ENCODE data around the gene ARAP2. TPM values are rescaled to one million over a fixed set of nuclear protein-coding genes. Genes with fewer than 3 reads are reported as not detected.

Gene ARAP2
- 13.6 TPM for total RNA-seq (2021; ENCODE audit: unreplicated experiment)
- polyA plus RNA-seq (2012), result 1.9 and 2.2 TPM in 2 replicates
- Bru-seq, nascent RNA, result percentile 83 among the genes with signal in this experiment
- BruChase-seq, experiment 1, labeled RNA remaining after a 6-hour chase, result percentile 73 among the genes with signal in this experiment
- percentile 67 among the genes with signal in this experiment for BruChase-seq, experiment 2, labeled RNA remaining after a 2-hour chase
- long read RNA-seq, partial matches to known transcripts, result 6 of 10 reads
- long read RNA-seq, other reads (novel, unspliced or antisense), result 4 of 10 reads

- Histone ChIP-seq H2AFZ (ENCODE audit: low read depth, low read length, poor library complexity, severe bottlenecking) (peak within 1 kb of the TSS; percentile 49), H4K20me1 (ENCODE audit: insufficient read depth) (no peaks in the 10 kb centered on the region), H3K4me1 (ENCODE audit: control insufficient read depth in 1 of 2, insufficient read depth in 2 of 2, low read length in 2 of 2) (peaks cover 18 to 29% of the 10 kb centered on the region in 2 experiments), H3K9me2 (ENCODE audit: insufficient read depth) (no peaks in the 10 kb centered on the region), H3K4me2 (ENCODE audit: low read length) (peak within 1 kb of the TSS; percentile 91), H3K9ac (ENCODE audit: low read length) (peak within 1 kb of the TSS; percentile 77), H3K27ac (ENCODE audit: low read depth, low read length) (peak within 1 kb of the TSS; percentile 88), H3K27me3 (ENCODE audit: insufficient read depth, low read length) (no peaks in the 10 kb centered on the region), H3K36me3 (ENCODE audit: control insufficient read depth in 1 of 2, insufficient read depth in 2 of 2, low read length in 2 of 2) (no peaks in the 10 kb centered on the region), H3K79me2 (ENCODE audit: insufficient read depth, low read length) (peaks cover 45% of the 10 kb centered on the region), H3K9me3 (ENCODE audit: control insufficient read depth in 1 of 2, insufficient read depth in 1 of 2, low read depth in 1 of 2, low read length in 2 of 2) (no peaks in the 10 kb centered on the region), H3K4me3 (replicated peaks in 1 of 2; ENCODE audit: low read depth in 1 of 2, low read length in 2 of 2) (peak within 1 kb of the TSS; percentile 73 to 78)
- peak; percentile 81 for ATAC-seq
- peak; percentile 61 for DNase-seq (ENCODE audit: low read depth, low spot score)
- no TSS peak for BruUV-seq (replicated peaks)
- POLR2A ChIA-PET, result interaction anchor here (0.7 kb wide), 1 partner anchor 22 kb away, joined by 3 read pairs; no protein-coding TSS in a partner anchor
- intact Hi-C loops (cut with micrococcal nuclease), result no loop called here
- CTCF ChIA-PET, result interaction anchor here (1.0 to 1.7 kb wide), 2 partner anchors 8 to 155 kb away, joined by 3 to 6 read pairs; no protein-coding TSS in a partner anchor
- RAD21 ChIA-PET (ENCODE audit: low non-redundant PET in 1 of 2, low total read pairs in 2 of 2, uncharacterized antibody in 2 of 2, unreplicated experiment in 2 of 2), result no interaction called here
- TF ChIP-seq ELF1 (IDR thresholded peaks at IDR 0.05; ENCODE audit: borderline replicate concordance, low read depth) (no peak), POLR2A (IDR thresholded peaks at IDR 0.05; ENCODE audit: borderline replicate concordance, extremely low read depth, insufficient read depth, insufficient read length) (peak; percentile 39), ZFX (IDR thresholded peaks at IDR 0.05) (peak; percentile 85), REST (IDR thresholded peaks at IDR 0.05; ENCODE audit: low read depth) (no peak), CEBPB (IDR thresholded peaks at IDR 0.05; ENCODE audit: low read depth) (no peak), SP1 (IDR thresholded peaks at IDR 0.05; ENCODE audit: low read depth) (peak; percentile 68), MAX (IDR thresholded peaks at IDR 0.05) (peak; percentile 64), EGR1 (IDR thresholded peaks at IDR 0.05; ENCODE audit: low read depth) (peak; percentile 96), EZH2phosphoT487 (IDR thresholded peaks at IDR 0.05; ENCODE audit: borderline replicate concordance) (no peak), ZNF274 (IDR thresholded peaks at IDR 0.05; ENCODE audit: low read depth, low read length) (no peak), TCF7L2 (IDR thresholded peaks at IDR 0.05; ENCODE audit: borderline replicate concordance, extremely low read depth, insufficient read depth, insufficient read length) (no peak), EZH2 (IDR thresholded peaks at IDR 0.05) (no peak), FOSL1 (IDR thresholded peaks at IDR 0.05; ENCODE audit: low read depth) (peak; percentile 56), YY1 (IDR thresholded peaks at IDR 0.05; ENCODE audit: extremely low read depth, insufficient replicate concordance, low read depth, low read length) (no peak), SRF (IDR thresholded peaks at IDR 0.05; ENCODE audit: low read depth) (no peak), JUND (IDR thresholded peaks at IDR 0.05) (peak; percentile 59), ATF3 (IDR thresholded peaks at IDR 0.05) (no peak), CBX3 (IDR thresholded peaks at IDR 0.05; ENCODE audit: low read depth) (no peak), CTCF (IDR thresholded peaks at IDR 0.05 in 2 of 3, conservative IDR thresholded peaks at IDR 0.05 in 1 of 3; ENCODE audit: borderline replicate concordance in 1 of 3, insufficient read depth in 1 of 3, low read depth in 2 of 3, low read length in 2 of 3) (no peak)
Measured at GRCh38 chr4:36244257-36245082, at the start of gene ARAP2. TSS of gene ARAP2 (minus strand) at chr4:36244514. CDS start at chr4:36229486, 15,028 bp downstream.

Measured in HCT116 (cell line).